Renal cortex interstitium (tissue), 15 donors: Measurements from ENCODE around the gene CAMK2D. TPM values are rescaled to one million over a fixed set of nuclear protein-coding genes. Genes with fewer than 3 reads are reported as not detected.
"Not testable (repeated sequence)": the region's sequence is repeated elsewhere in the genome, so short reads cannot be mapped to it uniquely, and the experiment has no call there.

Experiments
- DNase-seq, 11 donors: peaks; one replicate each; pipeline ENCODE4 v3.0.0-alpha.2; 2013; ENCODE audit warnings: low read depth in 9 of 11, low spot score in 4 of 11; ENCODE audit errors: extremely low read depth in 1 of 11
- long read RNA-seq, 16 experiments: transcript quantifications; one replicate each; lab custom pipeline, GENCODE V29; 2026
- polyA plus RNA-seq, 3 donors: library from polyadenylated mRNA; unstranded; fragments of 120-200 nt; gene quantifications; one replicate each; pipeline ENCODE4 v1.2.1, GENCODE V29; 2013; ENCODE audit not compliant: insufficient read length in 3 of 3

The CAMK2D gene
- 10 to 100 TPM; 74.9 to 87.6 (median 78.2) TPM for polyA plus RNA-seq
- long read RNA-seq, donor 1, full-length matches to known transcripts, result 10 of 10 reads
- long read RNA-seq, donor 1, partial matches to known transcripts, result 0 of 10 reads
- long read RNA-seq, donor 1, other reads (novel, unspliced or antisense), result 0 of 10 reads
- long read RNA-seq, donor 2, full-length matches to known transcripts, result 7 of 7 reads
- long read RNA-seq, donor 2, partial matches to known transcripts, result 0 of 7 reads
- long read RNA-seq, donor 2, other reads (novel, unspliced or antisense), result 0 of 7 reads
- long read RNA-seq, donor 3, full-length matches to known transcripts, result 15 of 15 reads
- long read RNA-seq, donor 3, partial matches to known transcripts, result 0 of 15 reads
- long read RNA-seq, donor 3, other reads (novel, unspliced or antisense), result 0 of 15 reads
- long read RNA-seq, donor 4, full-length matches to known transcripts, result 5 of 5 reads
- long read RNA-seq, donor 4, partial matches to known transcripts, result 0 of 5 reads
- long read RNA-seq, donor 4, other reads (novel, unspliced or antisense), result 0 of 5 reads
- long read RNA-seq, donor 5, result 0 reads
- long read RNA-seq, donor 6, full-length matches to known transcripts, result 5 of 31 reads
- long read RNA-seq, donor 6, partial matches to known transcripts, result 26 of 31 reads
- long read RNA-seq, donor 6, other reads (novel, unspliced or antisense), result 0 of 31 reads
- long read RNA-seq, donor 7, full-length matches to known transcripts, result 10 of 10 reads
- long read RNA-seq, donor 7, partial matches to known transcripts, result 0 of 10 reads
- long read RNA-seq, donor 7, other reads (novel, unspliced or antisense), result 0 of 10 reads
- long read RNA-seq, donor 8, result 0 reads
- long read RNA-seq, donor 9, full-length matches to known transcripts, result 8 of 8 reads
- long read RNA-seq, donor 9, partial matches to known transcripts, result 0 of 8 reads
- long read RNA-seq, donor 9, other reads (novel, unspliced or antisense), result 0 of 8 reads
- long read RNA-seq, donor 10, full-length matches to known transcripts, result 6 of 6 reads
- long read RNA-seq, donor 10, partial matches to known transcripts, result 0 of 6 reads
- long read RNA-seq, donor 10, other reads (novel, unspliced or antisense), result 0 of 6 reads
- long read RNA-seq, donor 11, full-length matches to known transcripts, result 6 of 6 reads
- long read RNA-seq, donor 11, partial matches to known transcripts, result 0 of 6 reads
- long read RNA-seq, donor 11, other reads (novel, unspliced or antisense), result 0 of 6 reads
- long read RNA-seq, donor 12, full-length matches to known transcripts, result 5 of 5 reads
- long read RNA-seq, donor 12, partial matches to known transcripts, result 0 of 5 reads
- long read RNA-seq, donor 12, other reads (novel, unspliced or antisense), result 0 of 5 reads
- long read RNA-seq, donor 13, result 0 reads
- long read RNA-seq, donor 14, full-length matches to known transcripts, result 9 of 9 reads
- long read RNA-seq, donor 14, partial matches to known transcripts, result 0 of 9 reads
- long read RNA-seq, donor 14, other reads (novel, unspliced or antisense), result 0 of 9 reads
- long read RNA-seq, donor 15, full-length matches to known transcripts, result 6 of 6 reads
- long read RNA-seq, donor 15, partial matches to known transcripts, result 0 of 6 reads
- long read RNA-seq, donor 15, other reads (novel, unspliced or antisense), result 0 of 6 reads
- long read RNA-seq, donor 16, full-length matches to known transcripts, result 16 of 315 reads
- long read RNA-seq, donor 16, partial matches to known transcripts, result 299 of 315 reads
- long read RNA-seq, donor 16, other reads (novel, unspliced or antisense), result 0 of 315 reads

DNA sequence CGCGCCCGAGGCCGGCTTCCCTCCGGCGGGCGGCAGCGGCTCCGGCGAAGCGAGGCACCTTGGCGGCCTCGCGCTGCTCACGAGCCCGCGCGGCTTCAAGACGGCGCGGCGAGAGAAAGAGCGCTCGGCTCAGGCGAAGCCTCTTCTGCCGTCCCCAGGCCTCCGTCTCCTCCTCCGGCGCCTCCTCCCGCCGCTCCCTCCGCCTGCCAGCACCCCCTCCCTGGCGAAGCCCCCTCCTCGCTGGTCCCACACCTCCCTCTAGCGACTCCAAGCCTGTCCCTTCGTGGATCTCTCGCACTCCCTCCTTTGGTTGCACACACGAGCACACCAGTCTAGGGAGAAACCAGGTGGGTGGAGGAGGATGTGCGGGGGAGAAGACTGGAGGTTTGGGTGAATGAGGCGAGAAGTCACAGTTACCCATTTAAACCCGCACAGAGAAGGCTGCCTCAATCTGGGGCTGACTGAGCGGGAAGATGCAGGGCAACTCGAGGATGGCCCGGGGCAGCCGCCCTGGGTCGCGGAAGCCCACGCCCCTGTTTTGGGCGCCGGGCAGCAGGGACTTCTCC, at the start of gene CAMK2D:
Gene CAMK2D (minus strand): TSS at position 119 of the 566 bp plus-strand sequence. CDS start 670 bp downstream, outside the sequence.
- peak in 10 of 11 donors; percentile 78 to 92 (median 86) for DNase-seq

DNA sequence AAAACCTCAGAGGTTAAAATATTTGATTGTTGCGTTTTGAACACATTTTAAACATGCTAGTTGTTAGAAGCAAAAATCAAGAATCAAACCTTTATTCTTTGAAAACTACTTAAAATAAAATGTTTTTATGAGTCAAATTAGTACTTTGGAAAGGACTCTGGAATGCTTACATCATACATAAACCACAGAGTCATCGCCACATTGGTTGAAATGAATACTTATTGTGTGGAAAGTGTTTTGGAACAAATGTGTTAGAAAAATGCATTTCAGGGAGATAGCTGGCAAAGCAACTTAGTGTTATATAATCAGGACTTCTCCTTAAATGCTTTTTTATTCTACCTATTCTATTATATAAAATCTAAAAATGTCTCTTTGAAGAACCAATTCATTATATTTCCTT, 49.4 kb upstream of the CAMK2D start:
- DNase-seq, result no peak

DNA sequence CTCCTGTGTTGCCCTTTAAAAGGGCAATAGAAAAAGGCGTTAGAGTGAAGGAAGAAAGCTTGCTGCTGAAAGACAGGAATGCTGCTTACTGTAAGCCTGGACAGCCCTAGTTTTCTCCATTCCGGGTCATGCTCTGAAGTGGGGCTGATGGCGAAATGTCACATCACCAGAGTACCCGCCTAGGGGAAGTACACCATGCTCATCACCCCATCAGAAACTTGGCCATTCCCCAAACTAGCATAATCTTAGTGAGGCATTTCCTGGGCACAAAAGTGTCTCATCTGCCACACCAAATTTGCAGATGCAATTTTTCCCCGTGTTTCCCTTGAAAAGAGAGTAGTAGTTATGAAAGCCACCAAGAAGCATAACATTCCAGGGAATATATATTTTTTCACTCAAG, 47.8 kb upstream of the CAMK2D start:
- DNase-seq, result no peak

DNA sequence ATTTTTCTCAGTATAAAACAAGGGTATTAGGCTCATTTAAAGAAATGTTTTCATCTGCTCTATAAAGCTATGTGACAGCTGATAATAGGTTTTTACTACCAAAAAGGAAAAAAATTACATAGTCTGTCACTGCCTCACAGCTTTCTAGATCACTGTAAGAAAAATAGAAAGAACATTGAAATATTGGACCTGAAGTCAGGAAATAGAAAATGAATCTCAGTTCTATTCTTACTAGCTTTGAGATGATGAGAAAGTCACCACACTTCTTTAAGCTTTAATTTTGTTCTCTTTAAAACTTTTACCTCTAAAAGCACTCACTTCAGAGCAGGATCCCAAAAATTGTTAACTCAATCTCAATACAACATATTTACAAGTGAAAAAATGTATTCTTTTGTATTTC, 45.3 kb upstream of the CAMK2D start:
- DNase-seq, result no peak

DNA sequence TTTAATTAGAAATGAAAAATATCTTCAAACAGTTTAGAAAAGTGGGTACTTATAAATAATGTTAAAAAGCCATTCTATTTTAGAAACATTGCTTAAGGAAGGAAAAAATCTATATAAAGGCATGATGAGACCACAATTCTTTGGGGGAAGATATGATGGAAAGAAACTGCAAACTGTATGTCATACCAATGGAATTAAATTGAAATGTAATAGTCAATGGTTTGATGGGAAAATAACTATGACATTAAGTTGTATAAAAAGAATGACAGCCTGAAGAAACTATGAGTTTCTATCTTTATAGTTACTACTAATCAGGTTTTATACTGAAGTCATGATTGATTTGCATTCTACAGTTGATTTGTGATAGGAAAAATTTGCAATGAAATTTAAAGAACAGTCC, 40.3 kb upstream of the CAMK2D start:
- no peak for DNase-seq

DNA sequence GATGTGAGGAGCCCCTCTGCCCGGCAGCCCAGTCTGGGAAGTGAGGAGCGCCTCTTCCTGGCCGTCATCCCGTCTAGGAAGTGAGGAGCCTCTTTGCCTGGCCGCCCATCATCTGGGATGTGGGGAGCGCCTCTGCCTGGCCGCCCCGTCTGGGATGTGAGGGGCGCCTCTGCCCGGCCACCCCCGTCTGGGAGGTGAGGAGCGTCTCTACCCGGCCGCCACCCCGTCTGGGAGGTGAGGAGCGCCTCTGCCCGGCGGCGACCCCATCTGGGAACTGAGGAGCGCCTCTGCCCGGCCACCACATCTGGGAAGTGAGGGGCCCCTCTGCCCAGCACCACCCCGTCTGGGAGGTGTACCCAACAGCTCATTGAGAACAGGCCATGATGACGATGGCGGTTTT, 34.8 kb upstream of the CAMK2D start:
- DNase-seq, result not testable (repeated sequence)

DNA sequence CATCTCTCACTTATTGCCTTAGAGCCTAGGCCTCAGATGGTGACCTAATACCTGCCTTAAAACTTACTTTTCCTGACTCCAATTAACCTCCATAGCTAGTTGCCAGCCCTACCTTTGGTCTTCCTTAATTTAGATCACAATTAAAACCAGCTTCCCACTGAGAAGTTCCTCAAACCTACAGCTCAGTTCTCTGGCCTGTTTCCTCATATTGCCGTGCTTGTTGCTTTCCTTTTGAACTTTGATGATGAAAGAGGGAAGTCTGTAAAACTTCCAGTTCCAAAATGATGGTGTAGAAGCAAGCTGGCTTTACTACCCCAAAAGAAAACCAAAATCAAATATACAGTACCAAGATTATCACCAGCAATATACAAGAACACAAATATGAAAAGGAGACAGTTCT, 28.9 kb upstream of the CAMK2D start:
- no peak for DNase-seq

DNA sequence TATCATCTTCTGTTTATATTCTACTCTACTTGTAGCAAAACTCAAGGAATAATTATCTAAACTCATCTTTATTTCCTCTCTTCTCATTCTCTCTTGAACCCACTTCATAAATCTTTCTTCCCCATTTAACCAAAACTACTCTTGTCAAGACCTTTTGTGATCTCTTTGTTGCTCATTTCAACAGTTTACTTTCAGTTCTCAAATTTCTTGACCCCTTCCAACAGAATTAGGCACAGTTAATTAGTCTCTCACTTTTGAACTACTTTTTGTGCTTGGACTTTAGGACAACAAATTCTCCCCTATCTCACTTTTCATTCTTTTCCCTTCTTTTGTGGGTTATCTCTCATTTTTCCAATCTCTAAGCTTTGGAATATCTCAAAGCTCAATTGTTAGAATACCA, 27.4 kb upstream of the CAMK2D start:
- no peak for DNase-seq

DNA sequence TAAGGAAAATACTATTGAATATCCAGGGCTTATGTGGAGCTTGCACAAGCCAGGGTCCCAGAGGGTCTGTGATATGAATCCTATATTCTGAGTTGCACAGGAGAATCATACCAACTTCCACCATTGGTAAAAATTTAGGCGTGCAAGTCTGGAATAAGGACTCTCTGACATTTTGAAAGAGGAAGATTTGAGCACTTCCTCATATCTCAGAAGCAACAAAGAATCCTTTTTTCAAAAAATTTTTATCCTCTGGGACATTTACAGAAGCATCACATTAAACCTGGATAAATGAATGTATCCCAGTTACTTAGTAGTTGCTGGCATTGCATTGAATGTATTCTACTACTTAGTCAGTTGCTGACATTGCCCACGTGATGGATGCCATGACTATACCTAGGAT, 24.2 kb upstream of the CAMK2D start:
- no peak for DNase-seq

DNA sequence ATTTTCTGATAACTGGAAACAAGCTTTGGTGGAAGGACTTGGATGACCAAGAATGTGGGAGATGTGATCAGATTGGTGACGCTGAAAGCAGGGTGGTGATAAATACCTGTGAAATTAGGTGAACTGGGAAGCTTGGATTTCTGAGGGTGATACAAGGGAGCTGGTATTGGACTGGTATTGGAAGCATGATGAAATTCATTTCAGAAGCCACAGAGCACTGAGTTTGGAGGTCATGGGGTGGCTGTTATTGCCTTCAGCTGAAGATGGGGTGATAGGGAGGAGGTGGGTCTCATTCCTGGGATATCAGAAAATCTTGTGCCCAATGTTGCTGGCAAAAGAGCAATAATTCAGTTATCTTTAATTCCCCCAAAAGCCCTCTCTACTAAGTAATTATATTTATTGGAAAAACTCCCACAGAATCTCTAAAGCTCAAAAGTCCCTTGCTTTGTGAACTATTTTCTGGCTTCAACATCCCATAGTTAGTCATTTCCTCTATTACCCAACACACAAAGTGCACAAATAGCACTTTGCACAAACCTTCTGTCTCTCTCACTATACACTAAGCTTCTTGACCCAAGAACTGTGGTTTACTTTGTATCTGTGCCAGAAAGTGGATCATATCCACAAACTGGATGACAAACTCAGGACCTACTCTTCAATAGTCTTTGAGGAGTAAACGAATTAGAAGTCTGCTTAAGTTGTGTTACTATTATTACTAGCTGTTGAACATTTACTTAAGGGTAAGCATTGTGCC, 23.1 kb upstream of the CAMK2D start:
- peak in 1 of 11 donors; percentile 2 for DNase-seq

DNA sequence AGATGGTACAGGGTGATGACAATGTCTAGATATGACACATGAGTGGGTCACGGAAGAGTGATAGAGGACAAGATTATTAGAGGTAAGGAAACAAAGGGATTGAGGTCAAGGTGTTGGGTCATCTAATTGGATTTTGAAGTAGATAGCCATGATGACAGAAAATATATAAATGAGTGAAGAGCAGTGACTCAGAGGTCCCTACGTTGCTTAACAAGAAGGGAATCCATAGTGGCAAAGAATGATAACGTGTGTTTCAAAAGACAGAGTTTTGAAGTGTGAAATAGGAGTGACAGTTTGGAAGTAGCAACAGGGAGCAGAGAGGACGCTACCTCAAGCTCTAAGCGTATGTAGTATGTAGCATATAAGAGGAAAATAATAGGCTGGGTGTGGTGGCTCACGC, 22.2 kb upstream of the CAMK2D start:
- no peak for DNase-seq

DNA sequence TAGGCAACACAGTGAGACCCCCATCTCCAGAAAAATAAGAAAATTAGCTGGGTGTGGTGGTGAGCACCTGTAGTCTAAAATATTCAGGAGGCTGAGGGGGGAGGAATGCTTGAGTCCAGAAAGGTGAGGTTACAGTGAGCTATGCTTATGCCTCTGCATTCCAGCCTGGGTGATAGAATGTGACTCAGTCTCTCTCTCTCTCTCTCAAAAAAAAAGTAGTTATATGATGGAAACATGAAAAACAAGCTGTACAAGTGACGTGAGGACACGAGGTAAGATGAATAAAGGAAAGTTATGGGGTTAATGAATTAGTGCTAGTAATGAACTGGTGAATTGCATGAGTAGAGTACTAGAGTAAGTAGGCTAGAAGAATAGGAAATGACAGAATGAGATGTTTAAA, 21.8 kb upstream of the CAMK2D start:
- DNase-seq, result no peak

DNA sequence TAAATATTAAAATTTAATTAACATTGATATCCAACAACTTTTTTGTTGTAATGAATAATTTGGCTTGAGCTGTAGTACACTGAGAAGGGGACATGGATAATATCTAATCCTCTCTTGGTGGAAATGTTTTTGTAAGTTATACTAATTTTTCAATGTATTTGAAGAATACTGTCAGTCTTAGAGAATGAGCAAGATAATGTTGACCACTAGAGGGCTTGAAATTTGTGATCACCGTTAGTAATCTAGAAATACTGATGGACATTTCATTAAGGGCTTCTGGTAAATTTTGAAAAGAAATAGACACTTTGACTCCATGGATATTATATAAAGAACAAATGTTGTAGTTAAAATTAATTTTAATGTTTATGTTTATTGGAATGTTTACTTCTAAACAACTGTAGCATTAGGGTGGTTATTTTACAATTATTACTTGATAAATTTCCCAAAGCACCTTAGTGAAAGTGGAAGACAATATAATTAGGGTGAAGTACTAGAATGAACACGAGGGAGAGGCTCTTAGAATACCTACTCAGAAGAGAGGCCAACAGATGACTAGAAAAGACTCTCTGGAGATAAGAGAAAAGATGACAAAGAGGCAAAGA, 20.0 kb upstream of the CAMK2D start:
- DNase-seq, result no peak

DNA sequence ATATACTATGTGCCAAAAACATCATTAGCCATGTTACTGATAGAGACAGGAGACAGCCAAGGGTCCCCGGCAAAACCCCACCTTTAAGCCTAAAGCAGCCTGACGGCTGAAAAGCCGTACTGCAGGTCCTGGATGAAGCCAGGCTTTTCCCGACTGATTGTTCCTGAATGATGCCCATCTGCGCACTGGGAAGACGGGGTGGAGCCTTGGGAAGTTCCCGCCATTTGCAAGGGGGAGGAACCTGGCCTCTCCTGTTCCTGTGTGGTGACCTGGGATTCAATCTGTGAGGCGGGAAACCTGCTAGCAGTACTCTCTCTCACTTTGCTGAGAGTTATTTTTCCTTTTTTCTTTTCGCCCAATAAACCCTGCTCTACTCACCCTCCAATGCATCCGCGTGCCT, 15.1 kb upstream of the CAMK2D start:
- DNase-seq, result no peak

DNA sequence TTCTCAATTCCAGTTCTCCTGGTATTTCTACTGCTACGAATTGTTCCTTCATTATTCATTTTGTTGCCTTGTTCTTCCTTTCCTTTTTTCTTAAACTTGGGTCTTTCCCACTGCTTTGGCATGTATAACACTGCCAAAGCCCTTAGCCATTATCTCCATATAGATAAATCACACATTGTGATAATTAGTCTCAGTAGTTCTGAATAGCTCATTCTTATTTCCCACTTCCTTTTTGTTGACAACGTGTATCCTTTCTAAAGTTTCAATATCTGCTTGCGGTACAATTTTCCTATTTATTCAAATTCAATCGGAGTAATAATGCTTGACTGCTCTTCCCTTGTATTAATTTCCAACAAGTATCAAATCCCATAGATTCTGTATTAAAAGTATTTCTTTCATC, 14.5 kb upstream of the CAMK2D start:
- DNase-seq, result no peak

DNA sequence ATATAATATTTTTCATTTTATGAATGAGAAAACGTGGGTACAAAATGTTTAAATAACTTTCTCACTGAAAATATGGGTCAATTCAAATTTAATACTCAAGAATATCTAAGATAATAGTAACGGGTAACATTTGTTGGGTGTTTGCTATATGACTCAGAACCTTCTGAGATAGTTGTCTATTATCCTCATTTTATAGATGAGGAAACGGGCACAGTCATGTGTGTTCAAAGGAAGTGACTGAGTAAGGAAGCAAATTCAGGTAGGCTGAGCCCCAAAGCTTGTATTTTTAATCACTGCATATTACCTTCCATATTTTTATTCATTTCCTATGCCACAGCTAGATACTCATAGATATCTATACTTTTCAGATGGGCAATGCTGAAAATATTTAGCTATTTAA, 12.2 kb upstream of the CAMK2D start:
- DNase-seq, result no peak

DNA sequence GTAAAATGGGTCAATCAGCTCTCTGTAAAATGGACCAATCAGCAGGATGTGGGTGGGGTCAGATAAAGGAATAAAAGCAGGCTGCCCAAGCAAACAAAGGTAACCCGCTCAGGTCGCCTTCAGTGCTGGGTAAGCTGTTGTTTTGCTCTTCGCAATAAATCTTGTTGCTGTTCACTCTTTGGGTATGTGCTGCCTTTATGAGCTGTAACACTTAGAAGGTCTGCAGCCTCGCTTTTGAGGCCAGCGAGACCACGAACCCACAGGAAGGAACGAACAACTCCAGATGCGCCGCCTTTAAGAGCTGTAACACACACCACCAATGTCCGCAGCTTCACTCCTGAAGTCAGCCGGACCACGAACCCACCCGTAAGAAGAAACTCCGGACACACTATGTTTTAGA, 11.5 kb upstream of the CAMK2D start:
- DNase-seq, result no peak
